GM12801 (cell line): ENCODE results near the gene KRT78.

Experiments
- TF ChIP-seq, protein P1 (sequence below): IDR thresholded peaks from one replicate; pipeline ENCODE4 v1.5.1; 2011; ENCODE audit warnings: control low read depth; ENCODE audit not compliant: insufficient read length; ENCODE audit errors: extremely low read depth

KRT78 gene

DNA sequence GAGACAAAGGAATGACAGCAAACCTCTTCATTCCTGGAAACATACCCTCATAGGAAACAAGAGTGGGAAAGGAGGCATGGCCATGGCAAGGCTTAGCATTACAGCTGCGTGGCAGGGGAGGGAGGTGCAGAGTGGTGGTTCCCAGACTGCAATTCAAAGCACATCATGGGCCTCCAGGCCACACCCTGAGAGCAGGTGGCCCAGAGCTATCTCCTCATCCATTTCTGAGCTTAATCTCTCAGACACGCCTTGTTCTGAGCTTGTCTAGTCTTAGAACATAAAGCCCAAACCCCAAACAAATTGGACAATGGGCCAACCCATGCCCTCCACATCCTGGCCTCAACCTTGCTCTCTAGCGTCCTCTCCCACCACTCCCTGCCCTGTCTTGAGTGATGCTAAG is 47.0 kb downstream of the KRT78 start:
- TF ChIP-seq, protein P1, sequence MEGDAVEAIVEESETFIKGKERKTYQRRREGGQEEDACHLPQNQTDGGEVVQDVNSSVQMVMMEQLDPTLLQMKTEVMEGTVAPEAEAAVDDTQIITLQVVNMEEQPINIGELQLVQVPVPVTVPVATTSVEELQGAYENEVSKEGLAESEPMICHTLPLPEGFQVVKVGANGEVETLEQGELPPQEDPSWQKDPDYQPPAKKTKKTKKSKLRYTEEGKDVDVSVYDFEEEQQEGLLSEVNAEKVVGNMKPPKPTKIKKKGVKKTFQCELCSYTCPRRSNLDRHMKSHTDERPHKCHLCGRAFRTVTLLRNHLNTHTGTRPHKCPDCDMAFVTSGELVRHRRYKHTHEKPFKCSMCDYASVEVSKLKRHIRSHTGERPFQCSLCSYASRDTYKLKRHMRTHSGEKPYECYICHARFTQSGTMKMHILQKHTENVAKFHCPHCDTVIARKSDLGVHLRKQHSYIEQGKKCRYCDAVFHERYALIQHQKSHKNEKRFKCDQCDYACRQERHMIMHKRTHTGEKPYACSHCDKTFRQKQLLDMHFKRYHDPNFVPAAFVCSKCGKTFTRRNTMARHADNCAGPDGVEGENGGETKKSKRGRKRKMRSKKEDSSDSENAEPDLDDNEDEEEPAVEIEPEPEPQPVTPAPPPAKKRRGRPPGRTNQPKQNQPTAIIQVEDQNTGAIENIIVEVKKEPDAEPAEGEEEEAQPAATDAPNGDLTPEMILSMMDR, result no peak

DNA sequence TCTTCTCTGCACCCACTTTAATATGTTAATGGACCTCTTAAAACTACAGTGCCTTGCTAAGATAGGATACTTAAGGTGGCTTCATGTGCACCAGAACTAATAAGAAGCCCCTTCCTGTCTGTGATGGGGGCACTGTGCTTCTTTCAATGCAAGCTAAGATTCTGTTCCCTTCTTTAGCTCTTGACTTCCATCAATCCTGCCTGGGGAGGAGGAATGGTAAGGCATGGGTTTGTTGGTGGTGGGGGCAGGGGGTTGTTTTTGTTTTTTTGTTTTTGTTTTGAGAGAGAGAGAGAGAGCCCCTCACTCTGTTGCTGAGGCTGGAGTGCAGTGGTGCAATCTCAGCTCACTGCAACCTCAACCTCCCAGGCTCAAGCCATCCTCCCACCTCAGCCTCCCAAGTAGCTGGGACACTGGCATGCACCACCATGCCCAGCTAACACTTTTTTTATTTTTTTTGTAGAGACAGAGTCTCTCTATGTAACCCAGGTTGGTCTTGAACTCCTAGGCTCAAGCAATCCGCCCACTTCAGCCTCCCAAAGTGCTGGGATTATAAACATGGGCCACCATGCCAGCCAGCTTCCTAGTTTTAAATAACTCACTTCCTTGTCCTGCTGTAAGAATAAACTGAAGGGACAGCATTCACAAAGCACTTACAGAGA is 48.4 kb downstream of the KRT78 start:
- TF ChIP-seq, protein P1, result no peak

DNA sequence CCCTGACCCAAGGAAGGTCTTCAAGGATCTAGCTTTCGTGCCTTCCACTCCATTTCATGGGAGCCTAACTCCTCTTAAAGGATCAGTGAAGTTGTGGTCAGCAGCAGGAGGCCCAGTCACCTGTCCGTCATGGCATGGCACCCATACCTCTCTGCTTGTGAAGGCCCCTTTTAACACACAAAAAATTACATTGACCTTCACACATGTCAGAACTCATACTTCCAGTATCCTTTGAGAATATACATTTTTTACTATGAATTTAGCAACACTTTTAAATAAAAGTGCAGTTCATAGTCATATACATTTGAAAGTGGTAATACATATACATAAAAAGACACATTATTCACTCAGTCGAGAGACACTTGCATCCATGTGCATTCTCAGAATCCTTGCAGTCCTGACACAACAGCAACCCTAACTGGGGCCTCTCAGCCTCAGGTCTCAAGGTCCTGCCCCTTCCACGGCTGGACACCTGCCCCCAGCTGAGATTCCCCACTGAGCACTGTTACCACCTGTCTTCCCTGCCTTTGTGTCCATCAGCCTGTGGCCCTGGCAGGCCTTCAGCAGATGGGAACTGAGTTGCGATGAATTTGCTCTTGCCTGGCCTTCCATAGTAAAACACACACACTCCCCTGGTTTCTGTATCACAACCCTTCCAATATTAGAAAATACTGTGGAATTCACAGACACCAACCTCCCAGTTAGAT is 49.1 kb downstream of the KRT78 start:
- TF ChIP-seq, protein P1, result no peak

DNA sequence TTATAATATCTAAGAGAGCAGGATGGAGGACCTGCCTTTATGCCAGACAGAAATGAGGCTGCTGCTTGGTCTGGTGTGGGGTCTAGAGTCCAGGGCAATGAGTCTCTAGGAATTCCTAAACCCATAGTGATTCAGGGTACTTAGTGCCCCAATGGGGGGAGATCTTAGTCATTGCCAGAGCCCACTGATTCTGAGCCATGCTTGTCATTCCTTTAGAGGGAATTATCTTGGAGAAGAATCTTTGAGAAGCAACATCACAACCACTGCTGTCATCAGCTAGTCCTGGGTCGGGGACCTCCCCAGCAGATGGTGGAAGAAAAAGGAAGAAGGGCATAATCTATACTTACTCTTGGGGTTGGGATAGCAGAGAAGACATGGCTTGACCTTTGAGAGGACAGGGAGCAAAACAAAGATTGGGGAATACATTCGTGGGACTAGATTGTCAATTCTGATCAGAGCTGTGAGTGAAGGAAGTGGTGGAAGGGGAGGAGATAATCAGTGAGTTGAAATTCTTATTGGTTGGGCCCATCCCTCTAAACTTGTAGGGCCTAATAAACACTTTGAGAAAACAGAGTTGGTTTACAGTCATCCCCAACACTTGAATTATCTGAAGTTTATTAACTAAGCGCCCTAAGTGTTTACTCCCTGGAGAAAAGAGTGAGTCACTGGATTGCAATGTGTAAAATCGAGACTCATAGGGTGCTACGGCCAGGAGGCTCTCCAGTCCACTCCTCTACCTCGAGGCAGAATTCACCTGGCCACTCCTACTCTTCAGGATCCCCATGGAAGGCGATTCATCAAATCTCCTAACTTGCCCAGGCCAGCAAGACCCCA is 49.9 kb downstream of the KRT78 start:
- TF ChIP-seq, protein P1, result no peak

DNA sequence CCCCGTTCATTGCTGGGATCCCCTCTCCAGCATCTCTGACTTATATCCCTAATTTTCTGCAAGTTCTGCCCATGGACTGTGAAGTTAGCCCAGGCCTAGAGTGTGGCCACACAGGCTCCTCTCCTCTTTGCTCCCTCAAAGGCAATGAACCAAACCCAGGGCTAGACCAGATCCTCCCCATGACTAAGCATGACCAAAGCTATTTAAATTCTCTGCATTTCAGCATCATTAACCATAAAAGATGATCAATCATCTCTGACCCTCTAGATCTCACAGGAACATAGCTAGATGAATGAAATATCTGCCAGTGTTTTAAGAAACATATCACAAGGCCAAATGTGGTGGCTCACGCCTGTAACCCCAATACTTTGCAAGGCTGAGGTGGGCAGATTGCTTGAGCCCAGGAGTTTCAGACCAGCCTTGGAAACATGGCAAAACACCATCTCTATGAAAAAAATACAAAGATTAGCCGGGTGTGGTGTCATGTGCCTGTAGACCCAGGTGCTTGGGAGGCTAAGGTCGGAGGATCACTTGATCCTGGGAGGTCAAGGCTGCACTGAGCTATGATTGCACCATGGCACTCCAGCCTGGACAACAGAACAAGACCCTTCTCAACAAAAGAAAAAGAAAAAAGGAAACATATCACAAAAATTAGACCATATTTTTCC is 50.7 kb downstream of the KRT78 start:
- TF ChIP-seq, protein P1, result no peak

DNA sequence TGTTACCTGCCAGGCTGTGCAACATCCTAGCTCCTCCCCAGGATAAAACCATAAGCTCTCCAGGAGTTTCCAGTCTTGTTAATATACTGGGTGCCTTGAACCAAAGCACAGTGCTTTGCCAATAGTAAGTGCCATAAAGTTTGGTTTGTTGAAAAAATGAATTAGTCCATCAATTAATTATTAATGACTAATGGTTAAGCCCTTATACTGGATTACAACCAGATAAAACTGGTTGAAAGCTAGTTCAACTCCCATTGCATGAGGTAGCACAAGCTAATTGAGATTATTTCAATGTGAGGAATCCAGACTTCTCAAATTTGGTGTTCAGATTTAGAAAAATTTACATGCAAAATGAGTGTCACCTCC is 51.3 kb downstream of the KRT78 start:
- TF ChIP-seq, protein P1, result no peak
